ENCODE measurements around the gene FUS. TPM values are rescaled to one million over a fixed set of nuclear protein-coding genes. Genes with fewer than 3 reads are reported as not detected.

The FUS gene
- total RNA-seq, 5 donors from 2014 or later (not counting 1 experiment from before 2014, with no cell fraction given): 410 to 963 (median 434) TPM

- Histone ChIP-seq H3K4me1 (ENCODE audit: control insufficient read depth in 1 of 2, extremely low read depth in 1 of 2, insufficient read depth in 2 of 2, low read length in 2 of 2) (no peaks in the 10 kb centered on the region), H3K4me3 (ENCODE audit: control insufficient read depth in 1 of 2, extremely low read depth in 1 of 2, low read length in 1 of 2) (no peak overlapping the region), H3K9me3 (no peaks in the 10 kb centered on the region), H3K27ac (ENCODE audit: low read length) (no peak overlapping the region), H3K36me3 (ENCODE audit: control insufficient read depth in 2 of 2, extremely low read depth in 1 of 2, insufficient read depth in 1 of 2, low read length in 1 of 2) (no peaks in the 10 kb centered on the region), H3K27me3 (replicated peaks in 1 of 2; ENCODE audit: control insufficient read depth in 2 of 2, extremely low read depth in 1 of 2, insufficient read depth in 2 of 2, low read length in 1 of 2) (peaks cover 0 to 20% of the 10 kb centered on the region in 2 experiments)
- ChIA-PET POLR2A (no interaction called here), CTCF (no interaction called here)
- H3K4me1 Mint-ChIP-seq: no peaks in the 10 kb centered on the region
- no peaks in the 10 kb centered on the region for H3K9me3 Mint-ChIP-seq
- no peak overlapping the region for H3K4me3 Mint-ChIP-seq
- H3K27ac Mint-ChIP-seq: no peak overlapping the region
- H3K27me3 Mint-ChIP-seq: peaks cover 11 to 12% of the 10 kb centered on the region in 2 donors
- DNase-seq: no peak
- 95% methylated on average over 71 of the region's 80 CpGs for WGBS (ENCODE audit: insufficient coverage)
- H3K36me3 Mint-ChIP-seq: no peaks in the 10 kb centered on the region
- ATAC-seq (replicated peaks in 1 of 4): no peak
Observed at GRCh38 chr16:31224092-31224955, 44.4 kb downstream of the FUS start.

- ATAC-seq (replicated peaks in 1 of 4) (no peak), DNase-seq (no peak)
- Histone ChIP-seq H3K27ac (ENCODE audit: low read length) (no peak overlapping the region), H3K27me3 (replicated peaks in 1 of 2; ENCODE audit: control insufficient read depth in 2 of 2, extremely low read depth in 1 of 2, insufficient read depth in 2 of 2, low read length in 1 of 2) (peaks cover 0 to 18% of the 10 kb centered on the region in 2 experiments), H3K9me3 (no peaks in the 10 kb centered on the region), H3K4me1 (ENCODE audit: control insufficient read depth in 1 of 2, extremely low read depth in 1 of 2, insufficient read depth in 2 of 2, low read length in 2 of 2) (no peaks in the 10 kb centered on the region), H3K4me3 (ENCODE audit: control insufficient read depth in 1 of 2, extremely low read depth in 1 of 2, low read length in 1 of 2) (no peak overlapping the region), H3K36me3 (ENCODE audit: control insufficient read depth in 2 of 2, extremely low read depth in 1 of 2, insufficient read depth in 1 of 2, low read length in 1 of 2) (no peaks in the 10 kb centered on the region)
- no peaks in the 10 kb centered on the region for H3K9me3 Mint-ChIP-seq
- CTCF ChIA-PET: no interaction called here
- WGBS (ENCODE audit: insufficient coverage): 67% methylated on average over 1 of the region's 3 CpGs
- POLR2A ChIA-PET: no interaction called here
- no peaks in the 10 kb centered on the region for H3K36me3 Mint-ChIP-seq
- no peaks in the 10 kb centered on the region for H3K4me1 Mint-ChIP-seq
- H3K4me3 Mint-ChIP-seq: no peak overlapping the region
- peaks cover 11 to 12% of the 10 kb centered on the region in 2 donors for H3K27me3 Mint-ChIP-seq
- no peak overlapping the region for H3K27ac Mint-ChIP-seq
Observed at GRCh38 chr16:31225193-31225592, 45.3 kb downstream of the FUS start.

- Mint-ChIP-seq H3K4me1 (no peaks in the 10 kb centered on the region), H3K4me3 (no peak overlapping the region), H3K27me3 (peaks cover 0 to 3% of the 10 kb centered on the region in 2 donors), H3K36me3 (no peaks in the 10 kb centered on the region), H3K9me3 (no peaks in the 10 kb centered on the region), H3K27ac (no peak overlapping the region)
- no peak overlapping the region for H3K4me3 ChIP-seq (ENCODE audit: control insufficient read depth in 1 of 2, extremely low read depth in 1 of 2, low read length in 1 of 2)
- no peaks in the 10 kb centered on the region for H3K36me3 ChIP-seq (ENCODE audit: control insufficient read depth in 2 of 2, extremely low read depth in 1 of 2, insufficient read depth in 1 of 2, low read length in 1 of 2)
- no peaks in the 10 kb centered on the region for H3K9me3 ChIP-seq
- H3K4me1 ChIP-seq (ENCODE audit: control insufficient read depth in 1 of 2, extremely low read depth in 1 of 2, insufficient read depth in 2 of 2, low read length in 2 of 2): no peaks in the 10 kb centered on the region
- ATAC-seq (replicated peaks in 1 of 4): no peak
- peaks cover 0 to 4% of the 10 kb centered on the region in 2 experiments for H3K27me3 ChIP-seq (replicated peaks in 1 of 2; ENCODE audit: control insufficient read depth in 2 of 2, extremely low read depth in 1 of 2, insufficient read depth in 2 of 2, low read length in 1 of 2)
- no CpG with 5 or more reads among the region's 4 CpGs for WGBS (ENCODE audit: insufficient coverage)
- CTCF ChIA-PET: no interaction called here
- no peak for DNase-seq
- POLR2A ChIA-PET: no interaction called here
- H3K27ac ChIP-seq (ENCODE audit: low read length): no peak overlapping the region
Observed at GRCh38 chr16:31228206-31228605, 48.3 kb downstream of the FUS start.

DNA sequence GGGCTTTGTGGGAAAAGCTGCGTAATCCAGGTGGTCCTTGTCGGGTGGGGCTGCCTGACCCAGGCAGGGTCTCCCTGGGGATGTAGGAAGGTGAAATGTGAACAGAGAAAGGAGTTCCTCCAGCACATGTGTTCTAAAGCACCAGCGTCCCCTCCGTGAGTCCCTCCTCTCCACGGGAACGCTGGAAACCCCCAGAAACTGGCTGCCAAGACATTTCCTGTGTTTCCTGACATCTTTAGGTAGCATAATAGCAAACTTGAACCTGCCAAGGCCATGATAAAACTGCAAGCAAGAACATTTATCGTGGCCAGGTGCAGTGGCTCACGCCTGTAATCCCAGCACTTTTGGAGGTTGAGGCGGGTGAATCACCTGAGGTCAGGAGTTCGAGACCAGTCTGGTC, 49.6 kb downstream of the FUS start:
- H3K4me1 ChIP-seq (ENCODE audit: control insufficient read depth in 1 of 2, extremely low read depth in 1 of 2, insufficient read depth in 2 of 2, low read length in 2 of 2): no peaks in the 10 kb centered on the region
- 43% methylated on average over 5 of the region's 10 CpGs for WGBS (ENCODE audit: insufficient coverage)
- POLR2A ChIA-PET: no interaction called here
- H3K27ac ChIP-seq (ENCODE audit: low read length): no peak overlapping the region
- CTCF ChIA-PET: interaction anchor here in 1 of 2 donors (0.6 kb wide), 1 partner anchor 535 kb away, joined by 6 read pairs; no protein-coding TSS in a partner anchor
- no peak for DNase-seq
- H3K27me3 Mint-ChIP-seq: peaks cover 0 to 3% of the 10 kb centered on the region in 2 donors
- no peak overlapping the region for H3K27ac Mint-ChIP-seq
- H3K4me3 Mint-ChIP-seq: no peak overlapping the region
- no peaks in the 10 kb centered on the region for H3K36me3 Mint-ChIP-seq
- no peaks in the 10 kb centered on the region for H3K36me3 ChIP-seq (ENCODE audit: control insufficient read depth in 2 of 2, extremely low read depth in 1 of 2, insufficient read depth in 1 of 2, low read length in 1 of 2)
- no peaks in the 10 kb centered on the region for H3K4me1 Mint-ChIP-seq
- no peak for ATAC-seq (replicated peaks in 1 of 4)
- H3K9me3 ChIP-seq: no peaks in the 10 kb centered on the region
- peaks cover 0 to 4% of the 10 kb centered on the region in 2 experiments for H3K27me3 ChIP-seq (replicated peaks in 1 of 2; ENCODE audit: control insufficient read depth in 2 of 2, extremely low read depth in 1 of 2, insufficient read depth in 2 of 2, low read length in 1 of 2)
- H3K4me3 ChIP-seq (ENCODE audit: control insufficient read depth in 1 of 2, extremely low read depth in 1 of 2, low read length in 1 of 2): no peak overlapping the region
- H3K9me3 Mint-ChIP-seq: peaks cover 0 to 3% (median 0%) of the 10 kb centered on the region in 3 donors

GRCh38 chr16:31238041-31238440, 58.1 kb downstream of the FUS start:
- no peak overlapping the region for H3K4me3 ChIP-seq (ENCODE audit: control insufficient read depth in 1 of 2, extremely low read depth in 1 of 2, low read length in 1 of 2)
- ATAC-seq (replicated peaks in 1 of 4) (no peak), DNase-seq (no peak)
- POLR2A ChIA-PET: no interaction called here
- no peak overlapping the region for H3K27ac ChIP-seq (ENCODE audit: low read length)
- Mint-ChIP-seq H3K4me3 (no peak overlapping the region), H3K27me3 (peaks cover 0 to 2% of the 10 kb centered on the region in 2 donors), H3K36me3 (no peaks in the 10 kb centered on the region), H3K9me3 (peaks cover 0 to 3% (median 0%) of the 10 kb centered on the region in 3 donors), H3K4me1 (no peaks in the 10 kb centered on the region), H3K27ac (no peak overlapping the region)
- no peaks in the 10 kb centered on the region for H3K9me3 ChIP-seq
- no peaks in the 10 kb centered on the region for H3K36me3 ChIP-seq (ENCODE audit: control insufficient read depth in 2 of 2, extremely low read depth in 1 of 2, insufficient read depth in 1 of 2, low read length in 1 of 2)
- no CpG with 5 or more reads among the region's 4 CpGs for WGBS (ENCODE audit: insufficient coverage)
- CTCF ChIA-PET: no interaction called here
- H3K4me1 ChIP-seq (ENCODE audit: control insufficient read depth in 1 of 2, extremely low read depth in 1 of 2, insufficient read depth in 2 of 2, low read length in 2 of 2): no peaks in the 10 kb centered on the region
- no peaks in the 10 kb centered on the region for H3K27me3 ChIP-seq (replicated peaks in 1 of 2; ENCODE audit: control insufficient read depth in 2 of 2, extremely low read depth in 1 of 2, insufficient read depth in 2 of 2, low read length in 1 of 2)

Other genes starting within 250 kb of the FUS start
- 10 to 100 TPM in 3 of 5 donors, 1 to 10 TPM in 2; 6.6 to 22.3 (median 20.8) TPM for gene ORAI3, start 231.1 kb upstream of the FUS start, total RNA-seq
- 10 to 100 TPM; 34.6 to 43.6 (median 38.2) TPM for gene SETD1A, start 222.4 kb upstream of the FUS start, total RNA-seq
- gene HSD3B7, start 194.9 kb upstream of the FUS start, total RNA-seq: 1 to 10 TPM in 3 of 5 donors, under 1 TPM in 2; 0.33 to 3.5 (median 1.3) TPM
- gene STX1B, start 169.5 kb upstream of the FUS start, total RNA-seq: 1 to 10 TPM; 2.3 to 3.9 (median 3.4) TPM
- gene STX4, start 146.6 kb upstream of the FUS start, total RNA-seq: 100 to 1,000 TPM in 2 of 5 donors, 10 to 100 TPM in 3; 73.9 to 110 (median 94.6) TPM
- gene ZNF668, start 105.9 kb upstream of the FUS start, total RNA-seq: 10 to 100 TPM; 12.3 to 14.4 (median 14.3) TPM
- gene ZNF646, start 105.7 kb upstream of the FUS start, total RNA-seq: 10 to 100 TPM; 21.1 to 47.7 (median 44.1) TPM
- gene PRSS53, start 91.2 kb upstream of the FUS start, total RNA-seq: 10 to 100 TPM in 3 of 5 donors, 1 to 10 TPM in 2; 4.5 to 15.3 (median 13.1) TPM
- gene VKORC1, start 85.3 kb upstream of the FUS start, total RNA-seq: 10 to 100 TPM; 31.8 to 66.4 (median 56.9) TPM
- 10 to 100 TPM in 3 of 5 donors, 1 to 10 TPM in 2; 7.6 to 21.3 (median 19.3) TPM for gene BCKDK, start 71.8 kb upstream of the FUS start, total RNA-seq
- 100 to 1,000 TPM in 3 of 5 donors, 10 to 100 TPM in 2; 92.3 to 122 (median 102) TPM for gene KAT8, start 62.5 kb upstream of the FUS start, total RNA-seq
- gene PRSS8, start 44.4 kb upstream of the FUS start, total RNA-seq: 1 to 10 TPM in 1 of 5 donors, under 1 TPM in 2, not detected in 2; 0.43 to 1.1 (median 0.55) TPM
- gene PRSS36, start 30.1 kb upstream of the FUS start, total RNA-seq: 1 to 10 TPM in 4 of 5 donors, under 1 TPM in 1; 0.42 to 1.2 (median 1.1) TPM
- 10 to 100 TPM; 16.1 to 40.3 (median 33.4) TPM for gene PYCARD, start 22.6 kb downstream of the FUS start, total RNA-seq
- gene TRIM72, start 34.0 kb downstream of the FUS start, total RNA-seq: under 1 TPM in 3 of 5 donors, not detected in 2; 0.03 to 0.09 (median 0.09) TPM
- not detected for gene PYDC1, start 37.0 kb downstream of the FUS start, total RNA-seq
- 10 to 100 TPM in 2 of 5 donors, 1 to 10 TPM in 3; 1.8 to 20.0 (median 4.1) TPM for gene ITGAM, start 79.8 kb downstream of the FUS start, total RNA-seq
- 1 to 10 TPM; 1.4 to 4.3 (median 3.9) TPM for gene ITGAX, start 175.0 kb downstream of the FUS start, total RNA-seq
- gene ITGAD, start 213.2 kb downstream of the FUS start, total RNA-seq: under 1 TPM in 3 of 5 donors, not detected in 2; 0.22 to 0.70 (median 0.23) TPM
- not detected for gene COX6A2, start 248.2 kb downstream of the FUS start, total RNA-seq